Lower leg skin (tissue), 3 donors: ENCODE data around the gene ACKR3.

ENCODE experiments used
- CTCF ChIP-seq, 3 donors: fragments of 450-650 bp; IDR thresholded peaks; one replicate each; pipeline ENCODE4 v1.5.1; 2016; ENCODE audit warnings: antibody characterized with exemption in 3 of 3, mild to moderate bottlenecking in 3 of 3, moderate library complexity in 2 of 3
- POLR2A ChIP-seq, 2 donors: fragments of 450-650 bp; IDR thresholded peaks; one replicate each; pipeline ENCODE4 v1.6.1; 2016 to 2017; ENCODE audit warnings: antibody characterized with exemption in 2 of 2, mild to moderate bottlenecking in 1 of 2, moderate library complexity in 1 of 2

- TF ChIP-seq CTCF (IDR thresholded peaks at IDR 0.05) (no peak), POLR2A (IDR thresholded peaks at IDR 0.05) (no peak)
Measured at GRCh38 chr2:236527159-236527630, 42.4 kb upstream of the ACKR3 start.
